HepG2 (cell line): ENCODE data around the gene SLC25A47. TPM values are rescaled to one million over a fixed set of nuclear protein-coding genes. Genes with fewer than 3 reads are reported as not detected.

Experiments used
- DNMT3B ChIP-seq: conservative IDR thresholded peaks from 2 replicates; pipeline ENCODE4 v1.6.1; 2016; ENCODE audit warnings: missing biosample characterization, control low read depth
- FOXA3 ChIP-seq: IDR thresholded peaks from 2 replicates; pipeline ENCODE4 v1.6.1; 2016; ENCODE audit warnings: missing genetic modification reagents, missing compliant biosample characterization
- GATAD1 ChIP-seq: IDR thresholded peaks from 2 replicates; pipeline ENCODE4 v1.6.1; 2016; ENCODE audit warnings: missing genetic modification reagents, missing compliant biosample characterization
- HHEX ChIP-seq: IDR thresholded peaks from 2 replicates; pipeline ENCODE4 v1.6.1; 2016; ENCODE audit warnings: control low read depth
- KDM5B ChIP-seq: sonication (generic); formaldehyde crosslinking; IDR thresholded peaks from 2 replicates; pipeline ENCODE4 v1.4.0; 2020; ENCODE audit warnings: missing genetic modification reagents, mild to moderate bottlenecking, borderline replicate concordance
- MBNL3 ChIP-seq: fragments of 250-450 bp; sonication (Bioruptor Pico); conservative IDR thresholded peaks from 2 replicates; pipeline ENCODE4 v1.8.0; 2022; ENCODE audit warnings: mild to moderate bottlenecking, inconsistent platforms
- TAF1 ChIP-seq: sonication (generic); formaldehyde crosslinking; IDR thresholded peaks from 2 replicates; pipeline ENCODE4 v1.4.0; 2020; ENCODE audit warnings: missing genetic modification reagents
- TBX2 ChIP-seq: sonication (generic); formaldehyde crosslinking; IDR thresholded peaks from 2 replicates; pipeline ENCODE4 v1.5.0; 2020; ENCODE audit warnings: missing genetic modification reagents, mild to moderate bottlenecking, borderline replicate concordance
- ZMYM4 ChIP-seq: sonication (generic); formaldehyde crosslinking; IDR thresholded peaks from 2 replicates; pipeline ENCODE4 v1.8.1; 2023; ENCODE audit warnings: mild to moderate bottlenecking, missing genetic modification reagents
- ZNF10 ChIP-seq: sonication (generic); formaldehyde crosslinking; IDR thresholded peaks from 2 replicates; pipeline ENCODE4 v1.4.0; 2020; ENCODE audit warnings: mild to moderate bottlenecking, low read depth, missing genetic modification reagents, borderline replicate concordance
- ZNF136 ChIP-seq: sonication (generic); formaldehyde crosslinking; IDR thresholded peaks from 2 replicates; pipeline ENCODE4 v1.8.1; 2022; ENCODE audit warnings: low read depth, mild to moderate bottlenecking, moderate library complexity, missing genetic modification reagents
- ZNF274 ChIP-seq: sonication (generic); formaldehyde crosslinking; IDR thresholded peaks from 2 replicates; pipeline ENCODE4 v1.5.1; 2020; ENCODE audit warnings: mild to moderate bottlenecking, missing genetic modification reagents
- ZNF33B ChIP-seq: sonication (generic); formaldehyde crosslinking; IDR thresholded peaks from 2 replicates; pipeline ENCODE4 v1.5.1; 2020; ENCODE audit warnings: mild to moderate bottlenecking, missing genetic modification reagents
- ZNF761 ChIP-seq: sonication (generic); formaldehyde crosslinking; conservative IDR thresholded peaks from 2 replicates; pipeline ENCODE4 v1.4.0; 2020; ENCODE audit warnings: mild to moderate bottlenecking, missing genetic modification reagents
- ZNF776 ChIP-seq: sonication (generic); formaldehyde crosslinking; IDR thresholded peaks from 2 replicates; pipeline ENCODE4 v1.4.0; 2020; ENCODE audit warnings: mild to moderate bottlenecking, missing genetic modification reagents
- polyA plus RNA-seq, 8 experiments: library from polyadenylated mRNA; depleted of rRNA in 3 of 8; stranded (reverse) in 7 of 8; unstranded in 1 of 8; fragments of >200 nt; fragmentation: Illumina TruSeq in 4 of 8; extraction: Trizol in 4 of 8; gene quantifications; 2 replicates each; pipeline versions ENCODE4 v1.2.1 to v1.2.3, GENCODE V29; 2011 to 2016; ENCODE audit warnings: low read depth in 4 of 8, missing spikeins in 1 of 8, mixed read lengths in 1 of 8; ENCODE audit not compliant: insufficient read depth in 1 of 8
- total RNA-seq, 5 experiments: library from RNA; depleted of rRNA; stranded (reverse); fragments of >200 nt; fragmentation: Illumina TruSeq; extraction: Trizol; gene quantifications; 2 replicates each; pipeline ENCODE4 v1.2.3, GENCODE V29; 2016; ENCODE audit warnings: low read depth in 1 of 5
- TF ChIP-seq, protein P1 (sequence below): fragments of 450-650 bp; IDR thresholded peaks from 2 replicates; pipeline ENCODE4 v1.6.1; 2017
- TF ChIP-seq, protein P2 (sequence below): sonication (generic); formaldehyde crosslinking; IDR thresholded peaks from 2 replicates; pipeline ENCODE4 v1.4.0; 2020; ENCODE audit warnings: missing genetic modification reagents; ENCODE audit errors: not compliant biosample characterization
- TF ChIP-seq, protein P3 (sequence below): sonication (generic); formaldehyde crosslinking; IDR thresholded peaks from 2 replicates; pipeline ENCODE4 v1.8.1; 2023; ENCODE audit warnings: missing genetic modification reagents, mild to moderate bottlenecking, borderline replicate concordance
- TF ChIP-seq, protein P4 (sequence below): sonication (generic); formaldehyde crosslinking; conservative IDR thresholded peaks from 2 replicates; pipeline ENCODE4 v1.4.0; 2020; ENCODE audit warnings: missing genetic modification reagents
- TF ChIP-seq, protein P5 (sequence below): sonication (generic); formaldehyde crosslinking; IDR thresholded peaks from 2 replicates; pipeline ENCODE4 v1.5.0; 2020; ENCODE audit warnings: missing genetic modification reagents
- TF ChIP-seq, protein P6 (sequence below): sonication (generic); formaldehyde crosslinking; IDR thresholded peaks from 2 replicates; pipeline ENCODE4 v1.5.1; 2020; ENCODE audit warnings: missing genetic modification reagents, mild to moderate bottlenecking, borderline replicate concordance

SLC25A47 gene
- total and polyA plus RNA-seq, 2 of the 13 experiments (the other 11 are each of a cell fraction or from before 2014, with no cell fraction given) = 1.0 to 1.7 TPM

DNA sequence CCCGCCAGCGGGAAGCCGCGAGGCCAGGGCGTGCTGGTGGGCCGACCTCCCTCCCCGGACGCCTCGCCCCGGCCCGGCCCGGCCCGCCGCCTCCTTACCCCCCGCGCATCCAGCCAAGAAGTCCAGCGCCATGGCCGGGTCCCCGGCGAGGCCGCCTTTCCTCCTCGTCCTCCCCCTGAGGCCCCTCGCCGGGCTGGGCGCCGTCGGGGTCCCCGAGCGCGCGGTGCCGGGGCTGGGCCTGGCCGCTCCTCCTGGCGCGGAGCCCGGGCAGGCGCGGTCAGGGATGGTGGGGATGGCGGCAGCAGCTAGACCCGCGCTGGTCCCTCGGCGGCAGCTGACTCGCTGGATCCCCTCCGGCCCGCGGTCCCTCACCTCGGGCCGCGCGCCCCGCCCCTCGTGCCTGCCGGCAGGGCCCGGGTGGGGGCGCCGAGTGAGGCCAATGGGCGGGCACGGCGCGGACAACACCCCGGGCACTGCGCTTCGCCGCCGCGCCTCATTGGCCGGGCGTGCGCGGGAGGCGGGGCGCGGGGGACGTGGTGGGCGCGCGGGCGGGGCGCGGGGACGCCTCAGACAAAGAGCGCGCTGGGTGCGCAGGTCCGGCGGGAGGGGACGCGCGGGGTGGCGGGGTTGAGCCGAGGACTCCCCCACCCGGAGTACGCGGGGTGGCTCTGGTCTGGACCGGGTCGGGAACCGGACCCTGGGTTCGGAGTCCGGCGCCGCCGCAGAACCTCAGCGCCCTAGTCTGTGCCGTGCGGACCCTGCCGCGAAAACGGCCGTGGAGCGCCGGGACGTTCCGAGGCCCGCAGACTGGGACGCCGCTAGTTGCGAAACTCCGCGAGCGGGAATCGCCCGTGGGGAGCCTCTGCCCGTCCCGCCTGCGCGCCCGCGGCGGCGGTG lies 16.8 kb upstream of the SLC25A47 start, which contains the start of gene SLC25A29 (continued):
- TF ChIP-seq, protein P1, sequence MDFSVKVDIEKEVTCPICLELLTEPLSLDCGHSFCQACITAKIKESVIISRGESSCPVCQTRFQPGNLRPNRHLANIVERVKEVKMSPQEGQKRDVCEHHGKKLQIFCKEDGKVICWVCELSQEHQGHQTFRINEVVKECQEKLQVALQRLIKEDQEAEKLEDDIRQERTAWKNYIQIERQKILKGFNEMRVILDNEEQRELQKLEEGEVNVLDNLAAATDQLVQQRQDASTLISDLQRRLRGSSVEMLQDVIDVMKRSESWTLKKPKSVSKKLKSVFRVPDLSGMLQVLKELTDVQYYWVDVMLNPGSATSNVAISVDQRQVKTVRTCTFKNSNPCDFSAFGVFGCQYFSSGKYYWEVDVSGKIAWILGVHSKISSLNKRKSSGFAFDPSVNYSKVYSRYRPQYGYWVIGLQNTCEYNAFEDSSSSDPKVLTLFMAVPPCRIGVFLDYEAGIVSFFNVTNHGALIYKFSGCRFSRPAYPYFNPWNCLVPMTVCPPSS = no peak
- TF ChIP-seq TAF1 (CRISPR knock-in tag) = peak; percentile 56; the same call in 1 of the 2 replicates
- TF ChIP-seq, protein P2, sequence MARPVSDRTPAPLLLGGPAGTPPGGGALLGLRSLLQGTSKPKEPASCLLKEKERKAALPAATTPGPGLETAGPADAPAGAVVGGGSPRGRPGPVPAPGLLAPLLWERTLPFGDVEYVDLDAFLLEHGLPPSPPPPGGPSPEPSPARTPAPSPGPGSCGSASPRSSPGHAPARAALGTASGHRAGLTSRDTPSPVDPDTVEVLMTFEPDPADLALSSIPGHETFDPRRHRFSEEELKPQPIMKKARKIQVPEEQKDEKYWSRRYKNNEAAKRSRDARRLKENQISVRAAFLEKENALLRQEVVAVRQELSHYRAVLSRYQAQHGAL (CRISPR knock-in tag) = no peak
- TF ChIP-seq ZNF776 (CRISPR knock-in tag) = 0 out of 2 replicates have a peak, but pooled peaks have one; percentile 11
- no peak for TF ChIP-seq MBNL3 (CRISPR knock-in tag)
- TF ChIP-seq ZNF33B = no peak
- TF ChIP-seq, protein P3, sequence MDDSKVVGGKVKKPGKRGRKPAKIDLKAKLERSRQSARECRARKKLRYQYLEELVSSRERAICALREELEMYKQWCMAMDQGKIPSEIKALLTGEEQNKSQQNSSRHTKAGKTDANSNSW (CRISPR knock-in tag) = no peak
- TF ChIP-seq TBX2 (CRISPR knock-in tag) = peak; percentile 69; the same call in 1 of the 2 replicates
- TF ChIP-seq KDM5B = no peak; the same call in 1 of the 2 replicates
- TF ChIP-seq ZNF10 (CRISPR knock-in tag) = no peak
- TF ChIP-seq DNMT3B = no peak
- TF ChIP-seq HHEX (CRISPR knock-in tag) = no peak
- TF ChIP-seq ZMYM4 (CRISPR knock-in tag) = no peak
- no peak for TF ChIP-seq ZNF136 (CRISPR knock-in tag)
- no peak for TF ChIP-seq ZNF274 (CRISPR knock-in tag)
- no peak for TF ChIP-seq FOXA3 (CRISPR knock-in tag)
- TF ChIP-seq, protein P4, sequence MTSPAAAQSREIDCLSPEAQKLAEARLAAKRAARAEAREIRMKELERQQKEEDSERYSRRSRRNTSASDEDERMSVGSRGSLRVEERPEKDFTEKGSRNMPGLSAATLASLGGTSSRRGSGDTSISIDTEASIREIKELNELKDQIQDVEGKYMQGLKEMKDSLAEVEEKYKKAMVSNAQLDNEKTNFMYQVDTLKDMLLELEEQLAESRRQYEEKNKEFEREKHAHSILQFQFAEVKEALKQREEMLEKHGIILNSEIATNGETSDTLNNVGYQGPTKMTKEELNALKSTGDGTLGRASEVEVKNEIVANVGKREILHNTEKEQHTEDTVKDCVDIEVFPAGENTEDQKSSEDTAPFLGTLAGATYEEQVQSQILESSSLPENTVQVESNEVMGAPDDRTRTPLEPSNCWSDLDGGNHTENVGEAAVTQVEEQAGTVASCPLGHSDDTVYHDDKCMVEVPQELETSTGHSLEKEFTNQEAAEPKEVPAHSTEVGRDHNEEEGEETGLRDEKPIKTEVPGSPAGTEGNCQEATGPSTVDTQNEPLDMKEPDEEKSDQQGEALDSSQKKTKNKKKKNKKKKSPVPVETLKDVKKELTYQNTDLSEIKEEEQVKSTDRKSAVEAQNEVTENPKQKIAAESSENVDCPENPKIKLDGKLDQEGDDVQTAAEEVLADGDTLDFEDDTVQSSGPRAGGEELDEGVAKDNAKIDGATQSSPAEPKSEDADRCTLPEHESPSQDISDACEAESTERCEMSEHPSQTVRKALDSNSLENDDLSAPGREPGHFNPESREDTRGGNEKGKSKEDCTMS (CRISPR knock-in tag) = no peak
- no peak for TF ChIP-seq GATAD1 (CRISPR knock-in tag)
- TF ChIP-seq, protein P5, sequence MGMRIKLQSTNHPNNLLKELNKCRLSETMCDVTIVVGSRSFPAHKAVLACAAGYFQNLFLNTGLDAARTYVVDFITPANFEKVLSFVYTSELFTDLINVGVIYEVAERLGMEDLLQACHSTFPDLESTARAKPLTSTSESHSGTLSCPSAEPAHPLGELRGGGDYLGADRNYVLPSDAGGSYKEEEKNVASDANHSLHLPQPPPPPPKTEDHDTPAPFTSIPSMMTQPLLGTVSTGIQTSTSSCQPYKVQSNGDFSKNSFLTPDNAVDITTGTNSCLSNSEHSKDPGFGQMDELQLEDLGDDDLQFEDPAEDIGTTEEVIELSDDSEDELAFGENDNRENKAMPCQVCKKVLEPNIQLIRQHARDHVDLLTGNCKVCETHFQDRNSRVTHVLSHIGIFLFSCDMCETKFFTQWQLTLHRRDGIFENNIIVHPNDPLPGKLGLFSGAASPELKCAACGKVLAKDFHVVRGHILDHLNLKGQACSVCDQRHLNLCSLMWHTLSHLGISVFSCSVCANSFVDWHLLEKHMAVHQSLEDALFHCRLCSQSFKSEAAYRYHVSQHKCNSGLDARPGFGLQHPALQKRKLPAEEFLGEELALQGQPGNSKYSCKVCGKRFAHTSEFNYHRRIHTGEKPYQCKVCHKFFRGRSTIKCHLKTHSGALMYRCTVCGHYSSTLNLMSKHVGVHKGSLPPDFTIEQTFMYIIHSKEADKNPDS (CRISPR knock-in tag) = no peak
- TF ChIP-seq, protein P6, sequence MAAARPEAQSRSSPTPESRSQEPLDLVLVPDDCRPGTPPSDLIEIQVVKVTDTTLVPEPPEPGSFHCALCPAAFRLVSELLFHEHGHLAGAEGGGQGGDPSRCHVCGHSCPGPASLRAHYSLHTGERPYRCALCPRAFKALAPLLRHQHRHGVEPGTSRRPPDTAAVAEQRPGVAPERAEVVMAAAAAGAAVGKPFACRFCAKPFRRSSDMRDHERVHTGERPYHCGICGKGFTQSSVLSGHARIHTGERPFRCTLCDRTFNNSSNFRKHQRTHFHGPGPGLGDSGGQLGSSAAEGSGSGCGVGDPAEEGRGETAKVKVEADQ (CRISPR knock-in tag) = peak; percentile 4; the same call in 1 of the 2 replicates
- TF ChIP-seq ZNF761 (CRISPR knock-in tag) = no peak
